K562 (cell line): Measurements from ENCODE around the gene ERAL1. TPM values are rescaled to one million over a fixed set of nuclear protein-coding genes. Genes with fewer than 3 reads are reported as not detected.

Source experiments
- ATF1 ChIP-seq, 2 experiments: fragments of 450-650 bp in 1 of 2; IDR thresholded peaks; 2 replicates each; pipeline ENCODE4 v1.6.1; 2016; ENCODE audit warnings: missing compliant biosample characterization in 1 of 2, missing genetic modification characterization in 1 of 2
- FOXK2 ChIP-seq, 2 experiments: fragments of 450-650 bp; IDR thresholded peaks in 1 of 2; conservative IDR thresholded peaks in 1 of 2; 2 replicates each; pipeline ENCODE4 v1.6.1; 2016; ENCODE audit warnings: low read depth in 2 of 2, mild to moderate bottlenecking in 1 of 2
- KAT7 ChIP-seq: sonication (generic); formaldehyde crosslinking; IDR thresholded peaks from 2 replicates; pipeline ENCODE4 v1.8.0; 2022; ENCODE audit warnings: missing genetic modification reagents, mild to moderate bottlenecking, borderline replicate concordance
- KHSRP ChIP-seq: fragments of 450-650 bp; IDR thresholded peaks from 2 replicates; pipeline ENCODE4 v1.6.1; 2017
- MEF2A ChIP-seq: IDR thresholded peaks from 2 replicates; pipeline ENCODE4 v1.6.1; 2011; ENCODE audit warnings: low read depth, mild to moderate bottlenecking, low read length, moderate library complexity; ENCODE audit not compliant: control insufficient read depth
- PHB ChIP-seq: fragments of 250-450 bp; sonication (Bioruptor Pico); IDR thresholded peaks from 2 replicates; pipeline ENCODE4 v1.5.0; 2021
- TBP ChIP-seq: optimal IDR thresholded peaks from 2 replicates; pipeline ENCODE3; 2011; ENCODE audit warnings: low read depth, low read length, improper control_type of control experiment
- ZNF444 ChIP-seq: fragments of 250-450 bp; sonication (Bioruptor Pico); IDR thresholded peaks from 2 replicates; pipeline ENCODE4 v1.4.0; 2020; ENCODE audit warnings: mild to moderate bottlenecking, moderate library complexity
- ZNF561 ChIP-seq: fragments of 450-650 bp; formaldehyde crosslinking; conservative IDR thresholded peaks from 2 replicates; pipeline ENCODE4 v1.4.0; 2020; ENCODE audit warnings: mild to moderate bottlenecking, moderate library complexity
- ZNF583 ChIP-seq: fragments of 250-450 bp; sonication (Bioruptor Pico); IDR thresholded peaks from 2 replicates; pipeline ENCODE4 v1.4.0; 2020
- ZNF699 ChIP-seq: fragments of 250-450 bp; sonication (Bioruptor Pico); IDR thresholded peaks from 2 replicates; pipeline ENCODE4 v1.8.0; 2021; ENCODE audit warnings: mild to moderate bottlenecking, moderate library complexity; ENCODE audit not compliant: insufficient replicate concordance
- polyA plus RNA-seq, 8 experiments: library from polyadenylated mRNA; depleted of rRNA in 4 of 8; stranded (reverse) in 5 of 8; unstranded in 3 of 8; fragments of >200 nt; fragmentation: Nextera tagmentation in 2 of 8; fragmentation: Illumina TruSeq in 1 of 8; extraction: Ambion mirVana in 2 of 8; extraction: Trizol in 1 of 8; gene quantifications; 2 replicates each; pipeline versions ENCODE4 v1.2.1 to v1.2.3, GENCODE V29; 2011 to 2014; ENCODE audit warnings: inconsistent platforms in 1 of 8, missing spikeins in 1 of 8
- total RNA-seq, 7 experiments: library from RNA; depleted of rRNA in 6 of 7; stranded (reverse); fragments of >200 nt in 6 of 7; fragmentation: Illumina TruSeq in 2 of 7; extraction: Trizol in 2 of 7; gene quantifications; 2 replicates each; pipeline versions ENCODE4 v1.2.1 to v1.2.3, GENCODE V29; 2011 to 2021; ENCODE audit warnings: low replicate concordance in 1 of 7
- TF ChIP-seq, protein P1 (sequence below): fragments of 200-800 bp; sonication (Bioruptor generic); IDR thresholded peaks from 2 replicates; pipeline ENCODE4 v1.6.1; 2016; ENCODE audit warnings: missing genetic modification characterization, missing compliant biosample characterization
- TF ChIP-seq, protein P2 (sequence below): fragments of 450-650 bp; IDR thresholded peaks from 2 replicates; pipeline ENCODE4 v1.6.1; 2017; ENCODE audit warnings: mild to moderate bottlenecking, moderate library complexity

Gene ERAL1
- total and polyA plus RNA-seq, 9 of the 15 experiments (the other 6 are each of a cell fraction or from before 2014, with no cell fraction given) = 37.5 to 351 (median 106) TPM

DNA sequence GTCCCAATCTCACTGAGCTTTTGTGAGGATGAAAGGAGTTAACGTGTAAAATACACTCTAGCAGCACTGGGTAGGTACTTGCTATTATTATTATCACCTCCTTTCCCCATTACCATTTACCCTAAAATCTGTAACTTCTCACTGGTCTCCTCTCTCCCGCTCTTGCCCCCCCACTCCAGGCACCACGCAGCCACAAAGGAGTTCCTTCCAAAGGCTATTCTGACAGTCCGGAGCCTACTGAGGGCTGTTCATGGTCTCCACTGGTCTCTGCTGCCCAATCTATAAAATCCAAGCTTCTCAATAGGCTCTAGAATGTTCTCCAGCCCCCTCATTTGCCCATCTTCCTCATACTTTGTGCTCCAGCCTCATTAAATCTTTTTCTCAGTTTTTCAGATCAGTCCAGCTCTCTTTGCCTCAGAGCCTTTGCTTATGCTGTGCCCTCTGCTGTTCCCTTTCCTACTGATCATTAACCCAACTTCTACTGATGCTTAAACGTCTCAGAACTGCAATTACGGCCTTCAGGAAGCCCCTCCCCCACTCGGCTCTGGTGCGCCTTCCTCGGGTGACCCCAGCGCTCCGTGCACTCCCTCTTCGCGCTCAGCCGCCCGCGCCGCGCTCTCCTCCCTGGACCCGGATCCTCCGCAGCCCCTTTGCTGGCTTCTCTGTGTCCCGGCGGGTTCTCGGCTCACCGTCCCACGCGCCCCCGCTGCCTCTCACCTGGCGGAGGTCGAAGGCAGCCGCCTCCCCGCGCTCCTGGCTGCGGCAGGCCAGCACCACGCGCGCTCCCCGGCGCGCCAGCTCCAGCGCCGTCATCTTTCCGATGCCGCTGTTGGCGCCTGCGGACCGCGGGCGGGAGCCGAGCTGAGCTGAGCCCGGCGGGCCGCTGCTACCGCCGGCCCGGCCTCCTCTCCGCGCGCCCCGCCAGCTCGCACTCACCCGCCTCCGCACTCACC is 47.3 kb downstream of the ERAL1 start (continued):
- TF ChIP-seq, protein P1, sequence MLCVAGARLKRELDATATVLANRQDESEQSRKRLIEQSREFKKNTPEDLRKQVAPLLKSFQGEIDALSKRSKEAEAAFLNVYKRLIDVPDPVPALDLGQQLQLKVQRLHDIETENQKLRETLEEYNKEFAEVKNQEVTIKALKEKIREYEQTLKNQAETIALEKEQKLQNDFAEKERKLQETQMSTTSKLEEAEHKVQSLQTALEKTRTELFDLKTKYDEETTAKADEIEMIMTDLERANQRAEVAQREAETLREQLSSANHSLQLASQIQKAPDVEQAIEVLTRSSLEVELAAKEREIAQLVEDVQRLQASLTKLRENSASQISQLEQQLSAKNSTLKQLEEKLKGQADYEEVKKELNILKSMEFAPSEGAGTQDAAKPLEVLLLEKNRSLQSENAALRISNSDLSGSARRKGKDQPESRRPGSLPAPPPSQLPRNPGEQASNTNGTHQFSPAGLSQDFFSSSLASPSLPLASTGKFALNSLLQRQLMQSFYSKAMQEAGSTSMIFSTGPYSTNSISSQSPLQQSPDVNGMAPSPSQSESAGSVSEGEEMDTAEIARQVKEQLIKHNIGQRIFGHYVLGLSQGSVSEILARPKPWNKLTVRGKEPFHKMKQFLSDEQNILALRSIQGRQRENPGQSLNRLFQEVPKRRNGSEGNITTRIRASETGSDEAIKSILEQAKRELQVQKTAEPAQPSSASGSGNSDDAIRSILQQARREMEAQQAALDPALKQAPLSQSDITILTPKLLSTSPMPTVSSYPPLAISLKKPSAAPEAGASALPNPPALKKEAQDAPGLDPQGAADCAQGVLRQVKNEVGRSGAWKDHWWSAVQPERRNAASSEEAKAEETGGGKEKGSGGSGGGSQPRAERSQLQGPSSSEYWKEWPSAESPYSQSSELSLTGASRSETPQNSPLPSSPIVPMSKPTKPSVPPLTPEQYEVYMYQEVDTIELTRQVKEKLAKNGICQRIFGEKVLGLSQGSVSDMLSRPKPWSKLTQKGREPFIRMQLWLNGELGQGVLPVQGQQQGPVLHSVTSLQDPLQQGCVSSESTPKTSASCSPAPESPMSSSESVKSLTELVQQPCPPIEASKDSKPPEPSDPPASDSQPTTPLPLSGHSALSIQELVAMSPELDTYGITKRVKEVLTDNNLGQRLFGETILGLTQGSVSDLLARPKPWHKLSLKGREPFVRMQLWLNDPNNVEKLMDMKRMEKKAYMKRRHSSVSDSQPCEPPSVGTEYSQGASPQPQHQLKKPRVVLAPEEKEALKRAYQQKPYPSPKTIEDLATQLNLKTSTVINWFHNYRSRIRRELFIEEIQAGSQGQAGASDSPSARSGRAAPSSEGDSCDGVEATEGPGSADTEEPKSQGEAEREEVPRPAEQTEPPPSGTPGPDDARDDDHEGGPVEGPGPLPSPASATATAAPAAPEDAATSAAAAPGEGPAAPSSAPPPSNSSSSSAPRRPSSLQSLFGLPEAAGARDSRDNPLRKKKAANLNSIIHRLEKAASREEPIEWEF (CRISPR knock-in tag) = no peak
- TF ChIP-seq ZNF561 (CRISPR knock-in tag) (no peak), TBP (no peak), ZNF444 (CRISPR knock-in tag) (no peak), ATF1 (CRISPR knock-in tag; IDR thresholded peaks at IDR 0.05) (no peak), ATF1 (tag; IDR thresholded peaks at IDR 0.05) (no peak), MEF2A (no peak), ZNF583 (no peak), ZNF699 (CRISPR knock-in tag) (no peak), KHSRP (no peak), PHB (CRISPR knock-in tag) (no peak), KAT7 (no peak), FOXK2 (conservative IDR thresholded peaks at IDR 0.05 in 1 of 2, IDR thresholded peaks at IDR 0.05 in 1 of 2; ENCODE audit: low read depth in 2 of 2) (no peak)
- TF ChIP-seq, protein P2, sequence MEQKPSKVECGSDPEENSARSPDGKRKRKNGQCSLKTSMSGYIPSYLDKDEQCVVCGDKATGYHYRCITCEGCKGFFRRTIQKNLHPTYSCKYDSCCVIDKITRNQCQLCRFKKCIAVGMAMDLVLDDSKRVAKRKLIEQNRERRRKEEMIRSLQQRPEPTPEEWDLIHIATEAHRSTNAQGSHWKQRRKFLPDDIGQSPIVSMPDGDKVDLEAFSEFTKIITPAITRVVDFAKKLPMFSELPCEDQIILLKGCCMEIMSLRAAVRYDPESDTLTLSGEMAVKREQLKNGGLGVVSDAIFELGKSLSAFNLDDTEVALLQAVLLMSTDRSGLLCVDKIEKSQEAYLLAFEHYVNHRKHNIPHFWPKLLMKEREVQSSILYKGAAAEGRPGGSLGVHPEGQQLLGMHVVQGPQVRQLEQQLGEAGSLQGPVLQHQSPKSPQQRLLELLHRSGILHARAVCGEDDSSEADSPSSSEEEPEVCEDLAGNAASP = no peak
